Caco-2 (cell line): ENCODE measurements around the gene CACNA1C. TPM values are rescaled to one million over a fixed set of nuclear protein-coding genes. Genes with fewer than 3 reads are reported as not detected.

Experiments used
- BruUV-seq: library from RNA; stranded (reverse); fragments of 400-500 nt; replicated peaks from 2 replicates; lab custom pipeline; 2021; lab: Mats Ljungman, UMichigan
- CTCF ChIA-PET: fragments of 300-600 bp; sonication (Branson Sonifier 250); formaldehyde crosslinking; loops from one replicate; lab custom pipeline; 2022; ENCODE audit warnings: antibody characterized with exemption; lab: Charles Lee
- POLR2A ChIA-PET: fragments of 300-600 bp; sonication (Branson Sonifier 250); formaldehyde crosslinking; loops from one replicate; lab custom pipeline; 2022; ENCODE audit warnings: antibody characterized with exemption; lab: Charles Lee
- DNase-seq, 2 experiments: peaks; one replicate each; pipeline versions ENCODE4 v3.0.0 to v3.0.0-alpha.2; 2020 to 2022
- H3K27me3 ChIP-seq: replicated peaks from 2 replicates; pipeline ENCODE4 v1.6.0; 2011; ENCODE audit warnings: low read length; ENCODE audit not compliant: control insufficient read depth, insufficient read depth
- H3K36me3 ChIP-seq: 2 replicates; pipeline ENCODE4 v1.5.1; 2011; ENCODE audit warnings: low read length; ENCODE audit not compliant: control insufficient read depth, insufficient read depth
- H3K4me1 ChIP-seq: fragments of 250-450 bp; sonication (Bioruptor Pico); 2 replicates; pipeline ENCODE4 v1.5.1; 2020; ENCODE audit warnings: mild to moderate bottlenecking
- H3K4me3 ChIP-seq: 2 replicates; pipeline ENCODE4 v1.5.1; 2011; ENCODE audit warnings: low read depth, mild to moderate bottlenecking, control low read depth, low read length
- H3K9me3 ChIP-seq: fragments of 250-450 bp; sonication (Bioruptor Pico); 2 replicates; pipeline ENCODE4 v1.5.1; 2020; ENCODE audit warnings: mild to moderate bottlenecking, moderate library complexity
- H3K27ac Mint-ChIP-seq: one replicate; pipeline ENCODE4 v1.8.0; 2022; ENCODE audit warnings: mixed read lengths; ENCODE audit not compliant: unreplicated experiment
- H3K27me3 Mint-ChIP-seq: one replicate; pipeline ENCODE4 v1.8.0; 2022; ENCODE audit warnings: mixed read lengths; ENCODE audit not compliant: insufficient read depth, unreplicated experiment
- H3K36me3 Mint-ChIP-seq: one replicate; pipeline ENCODE4 v1.8.0; 2022; ENCODE audit warnings: mild to moderate bottlenecking, mixed read lengths; ENCODE audit not compliant: insufficient read depth, unreplicated experiment
- H3K4me1 Mint-ChIP-seq: one replicate; pipeline ENCODE4 v1.8.0; 2022; ENCODE audit warnings: low read depth, mixed read lengths; ENCODE audit not compliant: unreplicated experiment
- H3K4me3 Mint-ChIP-seq: one replicate; pipeline ENCODE4 v1.8.0; 2022; ENCODE audit warnings: mild to moderate bottlenecking, moderate library complexity, mixed read lengths; ENCODE audit not compliant: unreplicated experiment
- H3K9me3 Mint-ChIP-seq: one replicate; pipeline ENCODE4 v1.8.0; 2022; ENCODE audit warnings: mixed read lengths; ENCODE audit not compliant: unreplicated experiment
- intact Hi-C: fragments of 100-400 bp; cut with micrococcal nuclease; formaldehyde crosslinking; loops from one replicate; pipeline ENCODE4 v1.10.0; 2022; ENCODE audit not compliant: unreplicated experiment
- total RNA-seq: library from RNA; stranded (reverse); gene quantifications from 2 replicates; pipeline ENCODE4 v1.2.3, GENCODE V29; 2022
- TF ChIP-seq, protein P1 (sequence below), 2 experiments: fragments of 200-600 bp in 1 of 2; IDR thresholded peaks; 1 replicate in 1 of 2; 2 replicates in 1 of 2; pipeline versions ENCODE4 v1.5.1 to v1.8.0; 2011 to 2022; ENCODE audit warnings: antibody characterized with exemption in 1 of 2, control low read depth in 1 of 2, inconsistent platforms in 1 of 2, low read depth in 1 of 2, low read length in 1 of 2, mild to moderate bottlenecking in 1 of 2, moderate library complexity in 1 of 2; ENCODE audit not compliant: insufficient read depth in 1 of 2, severe bottlenecking in 1 of 2, unreplicated experiment in 1 of 2

Gene CACNA1C
- total RNA-seq, 1 experiment from 2014 or later = not detected

DNA sequence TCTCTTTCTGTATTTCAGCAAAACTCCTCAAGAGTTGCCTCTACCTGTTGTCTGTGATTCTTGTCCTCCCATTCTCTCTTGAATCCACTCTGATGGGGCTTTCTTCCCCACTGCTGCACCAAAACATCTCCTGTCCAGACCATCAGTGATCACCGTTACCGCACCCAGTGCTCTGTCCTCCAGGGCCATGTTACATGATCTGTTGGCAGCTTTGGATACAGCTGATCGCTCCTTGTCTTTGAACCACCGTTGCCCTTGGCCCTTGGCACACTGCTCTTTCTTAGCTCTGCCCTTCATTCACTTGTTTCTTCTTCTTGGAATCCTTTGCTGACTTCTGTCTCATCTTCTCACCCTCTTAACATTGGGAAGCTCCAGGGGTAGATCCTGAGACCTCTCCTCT lies 408.3 kb downstream of the CACNA1C start:
- no peaks in the 10 kb centered on the region; the same call in 1 of the 2 replicates for H3K27me3 ChIP-seq
- no peak overlapping the region for H3K4me3 Mint-ChIP-seq
- no peak for DNase-seq
- no peak overlapping the region for H3K27ac Mint-ChIP-seq
- no TSS peak for BruUV-seq
- ChIA-PET POLR2A (no interaction called here), CTCF (no interaction called here)
- peaks cover 28% of the 10 kb centered on the region for H3K27me3 Mint-ChIP-seq
- no peaks in the 10 kb centered on the region for H3K36me3 Mint-ChIP-seq
- intact Hi-C loops = no loop called here
- no peaks in the 10 kb centered on the region for H3K9me3 ChIP-seq
- no peak overlapping the region for H3K4me3 ChIP-seq
- H3K4me1 Mint-ChIP-seq = no peaks in the 10 kb centered on the region
- H3K36me3 ChIP-seq = no peaks in the 10 kb centered on the region
- no peaks in the 10 kb centered on the region for H3K9me3 Mint-ChIP-seq
- H3K4me1 ChIP-seq = no peaks in the 10 kb centered on the region
- TF ChIP-seq, protein P1, sequence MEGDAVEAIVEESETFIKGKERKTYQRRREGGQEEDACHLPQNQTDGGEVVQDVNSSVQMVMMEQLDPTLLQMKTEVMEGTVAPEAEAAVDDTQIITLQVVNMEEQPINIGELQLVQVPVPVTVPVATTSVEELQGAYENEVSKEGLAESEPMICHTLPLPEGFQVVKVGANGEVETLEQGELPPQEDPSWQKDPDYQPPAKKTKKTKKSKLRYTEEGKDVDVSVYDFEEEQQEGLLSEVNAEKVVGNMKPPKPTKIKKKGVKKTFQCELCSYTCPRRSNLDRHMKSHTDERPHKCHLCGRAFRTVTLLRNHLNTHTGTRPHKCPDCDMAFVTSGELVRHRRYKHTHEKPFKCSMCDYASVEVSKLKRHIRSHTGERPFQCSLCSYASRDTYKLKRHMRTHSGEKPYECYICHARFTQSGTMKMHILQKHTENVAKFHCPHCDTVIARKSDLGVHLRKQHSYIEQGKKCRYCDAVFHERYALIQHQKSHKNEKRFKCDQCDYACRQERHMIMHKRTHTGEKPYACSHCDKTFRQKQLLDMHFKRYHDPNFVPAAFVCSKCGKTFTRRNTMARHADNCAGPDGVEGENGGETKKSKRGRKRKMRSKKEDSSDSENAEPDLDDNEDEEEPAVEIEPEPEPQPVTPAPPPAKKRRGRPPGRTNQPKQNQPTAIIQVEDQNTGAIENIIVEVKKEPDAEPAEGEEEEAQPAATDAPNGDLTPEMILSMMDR (IDR thresholded peaks at IDR 0.05; ENCODE audit: insufficient read depth in 1 of 2, low read depth in 1 of 2, low read length in 1 of 2, severe bottlenecking in 1 of 2, unreplicated experiment in 1 of 2) = no peak

DNA sequence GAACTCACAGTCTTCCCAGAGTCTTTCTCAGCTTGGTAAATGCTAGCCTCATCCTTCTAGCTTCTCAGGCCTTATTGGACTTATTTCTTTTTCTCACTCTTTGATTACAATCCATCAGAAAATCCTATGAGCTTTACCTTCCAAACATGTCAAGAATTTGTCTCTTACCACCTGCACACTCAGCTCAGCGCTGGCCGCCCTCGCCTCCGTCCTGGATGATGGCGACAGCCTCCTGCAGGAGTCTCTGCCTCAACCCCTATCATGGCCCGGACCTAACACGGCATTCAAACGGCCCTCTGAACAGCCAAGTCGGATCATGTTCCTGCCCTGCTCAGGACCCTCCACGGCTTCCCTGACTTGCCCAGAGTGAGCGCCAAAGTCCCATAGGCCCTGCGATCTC lies 408.9 kb downstream of the CACNA1C start:
- Mint-ChIP-seq H3K36me3 (no peaks in the 10 kb centered on the region), H3K4me3 (no peak overlapping the region), H3K27ac (no peak overlapping the region), H3K9me3 (no peaks in the 10 kb centered on the region), H3K4me1 (no peaks in the 10 kb centered on the region), H3K27me3 (peaks cover 29% of the 10 kb centered on the region)
- Histone ChIP-seq H3K27me3 (no peaks in the 10 kb centered on the region; the same call in 1 of the 2 replicates), H3K36me3 (no peaks in the 10 kb centered on the region), H3K9me3 (no peaks in the 10 kb centered on the region), H3K4me3 (no peak overlapping the region), H3K4me1 (no peaks in the 10 kb centered on the region)
- no TSS peak for BruUV-seq
- DNase-seq = no peak
- intact Hi-C loops = no loop called here
- ChIA-PET CTCF (no interaction called here), POLR2A (no interaction called here)
- TF ChIP-seq, protein P1 (IDR thresholded peaks at IDR 0.05; ENCODE audit: insufficient read depth in 1 of 2, low read depth in 1 of 2, low read length in 1 of 2, severe bottlenecking in 1 of 2, unreplicated experiment in 1 of 2) = no peak

DNA sequence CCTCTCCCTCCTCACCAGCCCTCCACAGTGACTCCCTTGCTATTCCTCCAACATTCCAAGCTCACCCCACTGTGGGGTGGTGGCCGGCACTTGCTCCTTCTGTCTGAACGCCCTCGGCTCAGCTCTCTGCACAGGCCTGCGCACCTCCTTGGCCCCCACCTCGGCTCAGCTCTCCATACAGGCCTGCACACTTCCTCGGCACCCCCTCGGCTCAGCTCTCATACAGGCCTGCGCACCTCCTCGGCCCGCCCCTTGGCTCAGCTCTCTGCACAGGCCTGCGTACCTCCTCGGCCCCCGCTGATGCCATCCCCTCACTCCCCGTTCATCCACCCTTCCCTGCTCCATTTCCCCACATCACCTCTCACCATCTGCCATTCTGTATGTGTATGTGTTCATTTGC lies 409.3 kb downstream of the CACNA1C start:
- TF ChIP-seq, protein P1 (IDR thresholded peaks at IDR 0.05; ENCODE audit: insufficient read depth in 1 of 2, low read depth in 1 of 2, low read length in 1 of 2, severe bottlenecking in 1 of 2, unreplicated experiment in 1 of 2) = no peak
- ChIA-PET CTCF (no interaction called here), POLR2A (no interaction called here)
- no peaks in the 10 kb centered on the region for H3K36me3 Mint-ChIP-seq
- intact Hi-C loops = no loop called here
- H3K4me1 ChIP-seq = no peaks in the 10 kb centered on the region
- H3K9me3 ChIP-seq = no peaks in the 10 kb centered on the region
- peaks cover 33% of the 10 kb centered on the region for H3K27me3 Mint-ChIP-seq
- no peak overlapping the region for H3K4me3 ChIP-seq
- no peaks in the 10 kb centered on the region for H3K36me3 ChIP-seq
- no peak overlapping the region for H3K4me3 Mint-ChIP-seq
- no peaks in the 10 kb centered on the region for H3K9me3 Mint-ChIP-seq
- DNase-seq = no peak
- H3K27me3 ChIP-seq = 0 out of 2 replicates have a peak, but pooled peaks cover 1% of the 10 kb centered on the region
- no peaks in the 10 kb centered on the region for H3K4me1 Mint-ChIP-seq
- no TSS peak for BruUV-seq
- H3K27ac Mint-ChIP-seq = no peak overlapping the region
